Peyer's patch (tissue), 4 donors: ENCODE measurements around the gene UNC119.

Source experiments
- CTCF ChIP-seq, 6 experiments: fragments of 450-650 bp in 4 of 6; fragments of 200-600 bp in 2 of 6; sonication (generic) in 1 of 6; IDR thresholded peaks; one replicate each; pipeline ENCODE4 v1.5.1; 2017 to 2019; ENCODE audit warnings: antibody characterized with exemption in 6 of 6, mild to moderate bottlenecking in 3 of 6, moderate library complexity in 1 of 6
- POLR2A ChIP-seq, 2 donors: fragments of 450-650 bp; IDR thresholded peaks; one replicate each; pipeline ENCODE4 v1.5.1; 2017; ENCODE audit warnings: antibody characterized with exemption in 2 of 2, mild to moderate bottlenecking in 2 of 2, moderate library complexity in 2 of 2

GRCh38 chr17:28524476-28525424 is 27.7 kb downstream of the UNC119 start:
- TF ChIP-seq CTCF (IDR thresholded peaks at IDR 0.05) = no peak
- TF ChIP-seq POLR2A (IDR thresholded peaks at IDR 0.05) = no peak
